IPS-NIHi7 (cell line): ENCODE measurements around the gene TNPO3.
"Not testable (repeated sequence)": the region's sequence is repeated elsewhere in the genome, so short reads cannot be mapped to it uniquely, and the experiment has no call there.

Experiments
- DNase-seq: peaks from one replicate; pipeline ENCODE4 v3.0.0; 2012; ENCODE audit warnings: mixed read lengths; ENCODE audit errors: extremely low spot score

The TNPO3 gene

DNA sequence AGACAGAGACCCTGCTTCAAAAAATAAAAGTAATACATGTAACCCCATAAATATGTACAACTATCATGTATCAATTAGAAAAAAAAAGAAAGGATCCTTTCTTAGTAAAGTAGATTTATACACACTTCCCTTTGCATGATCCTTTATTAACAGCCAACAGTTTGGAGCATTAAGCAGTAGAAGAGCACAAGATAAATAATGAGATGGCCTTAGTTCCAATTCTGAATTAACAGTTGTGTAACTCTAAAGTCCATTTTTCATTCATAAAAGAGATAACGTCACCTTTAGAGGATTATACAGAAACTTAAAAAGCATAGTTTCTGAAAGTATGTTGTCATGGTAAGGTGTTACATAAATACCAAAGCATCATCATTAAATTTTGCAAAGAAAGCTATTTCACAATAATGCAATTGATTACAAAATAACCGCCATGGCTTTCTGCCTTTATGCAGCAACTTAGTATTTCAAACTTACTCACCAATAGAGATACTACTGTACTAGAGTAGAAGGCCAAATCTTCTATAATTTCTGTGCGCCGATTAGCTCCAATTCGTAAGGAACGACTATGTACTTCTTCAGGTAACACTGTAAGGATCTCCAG lies 40.3 kb downstream of the TNPO3 start:
- no peak for DNase-seq

DNA sequence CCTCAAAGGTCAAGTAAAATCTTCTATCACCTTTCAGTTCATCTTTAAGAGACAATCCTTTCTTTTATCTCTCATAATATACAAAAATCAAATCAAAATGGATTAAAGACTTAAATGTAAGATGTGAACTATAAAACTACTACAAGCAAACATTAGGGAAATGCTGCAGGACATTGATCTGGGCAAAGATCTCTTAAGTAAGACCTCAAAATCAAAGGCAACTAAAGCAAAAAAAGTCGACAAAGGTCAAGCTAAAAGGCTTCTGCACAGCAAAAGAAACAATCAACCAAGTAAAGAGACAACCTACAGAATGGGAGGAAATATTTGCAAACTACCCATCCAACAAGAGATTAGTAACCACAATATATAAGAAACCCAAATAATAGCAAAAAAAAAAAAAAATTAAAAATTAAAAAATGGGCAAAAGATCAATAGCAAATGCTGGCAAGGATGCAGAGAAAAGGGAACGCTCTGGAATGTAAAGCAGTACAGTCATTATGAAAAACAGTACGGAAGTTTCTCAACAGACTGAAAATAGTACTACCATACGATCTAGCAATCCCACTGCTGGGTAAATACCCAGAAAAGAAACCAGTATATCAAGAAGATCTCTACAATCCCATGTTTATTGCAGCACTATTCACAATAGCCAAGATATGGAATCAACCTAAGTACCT lies 41.7 kb downstream of the TNPO3 start:
- DNase-seq = no peak

DNA sequence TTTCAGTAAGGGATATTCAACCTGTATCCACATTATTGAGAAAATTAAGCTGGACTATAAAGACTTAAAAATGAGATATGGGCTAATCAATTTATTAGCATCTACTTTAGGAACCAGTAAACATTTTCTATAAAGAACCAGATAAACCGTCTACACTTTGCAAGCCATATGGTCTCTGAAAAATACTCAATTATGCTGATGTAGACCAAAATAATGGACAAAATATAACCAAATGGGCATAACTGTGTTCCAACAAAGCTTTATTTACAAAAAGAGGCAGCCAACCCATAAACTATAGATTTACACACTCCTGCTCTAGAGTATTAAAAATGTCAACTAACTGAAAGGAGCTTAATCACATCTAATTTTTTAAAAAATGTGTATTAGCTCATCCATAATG lies 42.3 kb downstream of the TNPO3 start:
- DNase-seq = no peak

DNA sequence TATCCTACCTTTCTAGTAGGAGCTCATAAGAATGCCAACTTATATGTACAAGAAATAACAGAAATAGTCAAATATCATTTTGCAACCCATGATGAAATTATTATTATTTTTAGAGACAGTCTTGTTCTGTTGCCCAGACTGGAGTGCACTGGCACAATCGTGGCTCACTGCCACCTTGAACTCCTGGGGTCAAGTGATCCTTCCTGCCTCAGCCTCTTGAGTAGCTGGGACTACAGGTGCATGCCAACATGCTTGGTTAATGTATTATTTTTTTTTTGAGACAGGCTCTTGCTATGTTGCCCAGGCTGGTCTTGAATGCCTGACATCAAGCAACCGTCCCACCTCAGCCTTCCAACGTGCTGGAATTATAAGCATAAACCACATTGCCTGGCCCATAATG lies 44.8 kb downstream of the TNPO3 start:
- no peak for DNase-seq

DNA sequence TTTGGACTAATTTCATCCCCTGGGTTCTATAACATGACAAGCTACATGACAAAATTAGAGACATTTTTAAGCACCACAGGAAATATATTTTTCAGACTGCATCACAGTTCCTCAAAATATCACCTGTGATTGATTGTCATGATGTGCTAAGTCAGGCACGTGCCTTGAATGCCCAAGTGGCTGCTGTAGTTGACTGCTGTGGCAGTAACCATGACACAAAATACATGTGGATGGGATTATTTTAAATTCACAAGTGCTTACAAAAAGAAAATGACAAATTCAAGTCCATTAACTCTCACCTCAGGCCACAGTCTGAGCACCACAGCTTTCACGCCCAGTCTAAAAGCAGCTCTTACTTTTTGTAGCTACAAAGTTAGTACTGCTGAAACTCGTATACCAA lies 45.5 kb downstream of the TNPO3 start:
- DNase-seq = no peak

DNA sequence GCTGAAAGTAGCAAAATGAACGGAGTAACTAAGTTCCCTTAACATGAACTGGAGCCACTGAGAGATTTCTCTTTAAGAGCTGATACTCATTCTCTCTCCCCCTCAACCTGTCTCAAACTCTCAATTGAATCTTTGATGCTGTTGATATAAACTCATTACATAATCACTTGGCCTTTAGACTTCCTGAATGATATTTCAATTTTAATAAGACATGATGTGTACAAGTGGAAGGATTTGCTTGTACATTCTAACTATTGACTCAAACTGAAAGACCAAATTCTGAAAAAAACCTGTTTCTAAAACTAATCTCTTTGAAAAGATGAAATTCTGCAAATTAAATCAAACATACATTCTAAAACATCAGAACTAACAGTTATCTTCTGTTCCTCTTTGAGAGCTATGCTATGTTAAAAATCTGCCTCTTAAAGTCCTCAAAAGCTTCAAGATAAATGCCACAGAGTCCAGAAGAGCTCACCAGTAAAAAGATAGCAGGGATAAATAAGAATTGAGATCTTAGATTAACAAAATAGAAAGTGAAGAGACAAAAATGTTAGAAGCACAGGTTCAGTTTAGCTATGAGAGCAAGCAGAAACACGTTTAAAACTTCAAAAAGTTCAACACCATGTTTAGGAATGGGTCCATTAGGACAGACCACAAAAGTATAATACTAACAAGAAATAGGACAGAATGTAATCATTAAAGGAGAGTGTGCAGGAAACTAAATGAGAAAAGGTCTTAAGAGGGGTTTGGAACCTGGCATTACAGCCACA lies 46.1 kb downstream of the TNPO3 start:
- no peak for DNase-seq

DNA sequence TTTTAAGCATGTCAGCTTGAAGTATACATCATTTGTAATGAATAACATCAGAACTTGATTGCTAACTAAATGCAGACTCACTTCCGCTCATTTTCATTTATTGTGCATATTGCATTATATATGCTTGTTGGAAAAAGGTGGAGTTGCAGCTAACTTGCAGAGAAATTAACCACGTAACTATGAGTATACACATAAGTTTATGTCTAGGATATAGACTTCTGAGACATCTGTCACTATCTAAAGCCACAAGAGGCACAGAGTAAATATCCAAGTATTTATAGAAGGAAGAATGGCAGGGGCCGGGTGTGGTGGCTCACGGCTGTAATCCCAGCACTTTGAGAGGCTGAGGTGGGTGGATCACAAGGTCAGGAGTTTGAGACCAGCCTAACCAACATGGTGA lies 47.3 kb downstream of the TNPO3 start:
- DNase-seq = no peak

DNA sequence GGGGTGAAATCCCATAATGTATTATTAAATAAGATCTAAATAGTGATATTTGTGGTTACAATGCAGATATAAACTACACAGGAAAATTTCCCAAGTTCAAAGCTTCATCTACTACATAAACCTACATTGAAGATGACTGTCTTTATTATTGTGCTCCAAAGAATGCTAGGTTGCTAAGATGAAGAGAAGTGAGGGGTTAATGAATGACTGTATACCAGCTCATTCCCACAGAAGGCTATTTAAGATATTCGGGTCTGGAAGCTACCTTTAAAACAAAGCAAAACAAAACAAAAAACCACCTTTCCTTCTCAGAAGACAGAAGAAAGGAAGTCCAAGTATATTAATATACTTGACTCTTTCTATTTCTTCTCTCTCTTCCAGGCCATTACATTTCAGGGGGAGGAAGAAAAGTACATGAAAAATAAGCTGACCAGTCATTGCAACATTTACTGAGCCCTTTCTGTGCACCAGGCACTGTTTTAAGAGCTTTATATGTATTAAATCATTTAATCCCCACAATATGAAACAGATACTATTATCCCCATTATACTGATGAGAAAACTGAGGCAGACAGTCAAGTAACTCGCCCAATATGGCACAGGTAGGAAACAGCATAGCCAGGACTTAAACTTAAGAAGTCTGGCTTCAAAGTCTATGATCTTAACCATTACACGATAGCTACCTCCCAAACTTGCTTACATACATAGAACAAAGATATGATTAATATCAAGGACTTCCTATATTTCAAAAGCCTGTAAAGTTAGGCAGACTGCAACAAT lies 48.1 kb downstream of the TNPO3 start:
- no peak for DNase-seq

DNA sequence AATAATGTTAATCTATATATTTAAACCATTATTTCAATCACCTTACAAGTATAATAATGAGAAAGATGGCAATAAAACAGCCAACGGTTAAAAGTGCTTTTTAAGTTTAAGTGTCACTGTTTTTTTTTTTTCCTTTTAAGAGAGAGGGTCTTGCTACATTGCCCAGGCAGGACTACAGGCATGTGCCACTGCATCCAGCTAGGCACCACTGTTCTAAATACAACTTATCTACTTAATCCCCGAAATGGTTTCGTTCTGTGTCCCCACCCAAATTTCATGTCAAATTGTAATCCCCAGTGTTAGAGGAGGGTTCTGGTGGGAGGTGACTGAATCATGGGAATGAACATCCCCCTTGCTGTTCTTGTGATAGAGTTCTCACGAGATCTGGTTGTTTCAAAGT lies 49.7 kb downstream of the TNPO3 start:
- no peak for DNase-seq

DNA sequence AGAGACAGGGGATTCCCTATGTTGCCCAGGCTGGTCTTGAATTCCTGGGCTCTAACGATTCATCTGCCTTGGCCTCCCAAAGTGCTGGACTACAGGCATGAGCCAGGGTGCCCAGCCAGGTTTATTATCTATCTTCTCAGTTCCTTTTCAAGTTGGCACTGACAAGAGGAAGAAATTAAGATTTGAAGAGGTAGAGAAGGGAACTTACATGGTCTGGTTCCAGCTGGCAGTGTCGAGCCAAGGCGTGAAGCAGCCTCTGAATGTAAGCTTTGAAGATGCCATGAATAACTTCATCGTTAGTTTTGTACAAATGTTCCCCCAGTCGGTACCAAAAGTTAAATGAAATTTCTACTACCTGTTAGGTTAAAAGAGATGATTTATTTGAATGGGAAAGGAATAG lies 57.7 kb downstream of the TNPO3 start:
- DNase-seq = no peak

DNA sequence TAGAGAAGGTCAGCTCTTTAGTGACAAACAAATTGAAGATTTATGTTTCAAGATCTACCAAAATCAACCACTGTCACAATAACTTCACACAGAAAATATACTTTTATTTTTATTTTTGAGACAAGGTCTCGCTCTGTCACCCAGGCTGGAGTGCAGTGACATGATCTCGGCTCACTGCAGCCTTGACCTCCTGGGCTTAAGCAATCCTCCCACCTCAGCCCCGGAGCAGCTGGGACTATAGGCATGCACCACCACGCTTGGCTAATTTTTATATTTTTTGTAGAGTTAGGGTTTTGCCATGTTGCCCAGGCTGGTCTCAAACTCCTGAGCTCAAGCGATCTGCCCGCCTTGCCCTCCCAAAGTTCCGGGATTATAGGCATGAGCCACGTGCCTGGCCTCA lies 60.4 kb downstream of the TNPO3 start:
- DNase-seq = not testable (repeated sequence)

DNA sequence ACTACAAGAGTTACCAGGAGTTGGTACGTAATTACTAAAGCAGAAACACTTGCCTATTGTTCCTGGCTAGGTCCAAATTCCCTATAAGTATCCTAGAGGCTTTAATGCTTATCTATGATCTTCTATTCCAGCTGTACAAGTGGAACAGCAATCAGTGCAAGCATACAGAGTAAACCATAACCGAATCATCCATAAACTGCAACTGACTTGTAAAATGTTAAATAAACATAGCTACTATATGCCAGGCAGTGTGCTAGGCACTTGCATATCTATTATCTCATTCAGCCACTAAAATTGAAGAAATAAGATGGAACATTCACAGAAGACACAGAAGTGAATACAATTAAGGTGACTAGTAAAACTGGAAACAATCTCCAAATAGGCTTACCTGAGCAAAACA lies 61.5 kb downstream of the TNPO3 start:
- DNase-seq = no peak

DNA sequence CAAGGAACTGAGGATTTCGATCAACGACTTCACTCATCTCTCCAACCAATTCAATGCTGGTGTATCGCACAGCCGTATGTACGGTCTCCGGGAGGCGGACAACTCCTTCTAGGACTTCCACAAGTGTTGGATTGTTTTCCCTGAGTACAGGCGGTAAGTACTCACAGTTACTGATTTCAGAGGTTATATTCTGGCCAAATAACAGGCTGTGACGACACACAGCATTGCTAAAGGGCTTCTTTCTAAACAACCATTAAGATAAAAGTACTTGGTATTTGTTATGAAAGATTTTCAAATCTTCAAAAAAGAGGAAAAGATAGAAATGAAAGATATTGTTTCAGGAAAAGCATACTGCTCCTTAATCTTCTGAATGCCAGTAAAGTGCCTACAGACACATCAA lies 65.0 kb downstream of the TNPO3 start:
- no peak for DNase-seq

DNA sequence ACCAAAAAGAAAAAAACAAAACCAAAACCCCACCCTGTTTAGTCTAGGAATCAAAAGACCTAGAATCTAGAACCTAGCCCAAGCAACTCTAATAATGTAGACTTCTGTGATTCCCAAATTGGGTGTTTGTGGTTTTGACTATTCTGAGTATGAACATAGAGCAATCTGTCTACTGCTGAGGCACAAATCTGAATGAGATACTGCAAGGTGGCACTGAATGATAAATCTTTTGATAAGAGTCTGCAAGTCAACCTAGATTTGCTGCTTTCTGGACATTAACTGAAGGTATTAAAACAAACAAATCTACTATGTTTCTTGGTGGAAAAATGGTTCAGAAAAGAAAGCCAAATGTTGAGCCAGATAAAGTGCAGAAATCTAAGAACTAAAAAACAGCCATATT lies 66.5 kb downstream of the TNPO3 start:
- DNase-seq = no peak

DNA sequence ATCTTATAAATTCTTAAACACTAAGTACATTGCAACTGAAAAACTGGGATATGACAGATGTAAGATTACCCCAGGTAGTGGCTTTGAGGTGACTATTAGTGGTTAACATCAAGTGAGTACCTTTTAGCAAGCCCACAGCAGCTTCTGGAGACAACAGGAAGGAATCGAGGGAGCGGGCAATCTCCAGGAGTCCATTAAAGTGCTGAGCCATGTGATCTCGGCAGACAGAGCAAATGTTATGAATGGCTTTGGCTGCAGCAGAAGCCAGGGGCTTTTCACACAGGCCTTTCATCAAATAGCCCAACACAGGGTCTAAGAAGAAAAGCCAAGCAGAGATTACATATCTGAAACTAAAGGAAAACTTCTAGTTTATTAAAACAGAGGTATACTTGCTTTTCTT lies 68.3 kb downstream of the TNPO3 start:
- no peak for DNase-seq

DNA sequence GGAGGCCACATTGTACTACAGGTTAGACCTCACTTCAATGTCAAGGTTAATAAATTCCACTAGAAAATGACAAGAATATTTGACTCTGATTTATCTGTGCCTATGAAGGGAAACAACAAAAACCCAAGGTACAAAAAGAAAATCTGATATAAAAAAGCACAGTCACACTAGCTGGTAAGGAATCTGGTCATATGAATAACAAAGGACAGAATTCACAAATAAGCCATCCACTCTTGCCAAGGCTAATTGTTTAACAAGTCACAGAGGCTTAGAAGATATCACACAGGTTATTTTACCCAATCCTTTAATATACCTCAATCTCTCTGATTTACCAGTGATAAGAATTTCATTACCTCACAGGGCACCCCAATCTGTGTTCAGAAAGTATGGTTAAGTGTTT lies 69.3 kb downstream of the TNPO3 start:
- DNase-seq = no peak

DNA sequence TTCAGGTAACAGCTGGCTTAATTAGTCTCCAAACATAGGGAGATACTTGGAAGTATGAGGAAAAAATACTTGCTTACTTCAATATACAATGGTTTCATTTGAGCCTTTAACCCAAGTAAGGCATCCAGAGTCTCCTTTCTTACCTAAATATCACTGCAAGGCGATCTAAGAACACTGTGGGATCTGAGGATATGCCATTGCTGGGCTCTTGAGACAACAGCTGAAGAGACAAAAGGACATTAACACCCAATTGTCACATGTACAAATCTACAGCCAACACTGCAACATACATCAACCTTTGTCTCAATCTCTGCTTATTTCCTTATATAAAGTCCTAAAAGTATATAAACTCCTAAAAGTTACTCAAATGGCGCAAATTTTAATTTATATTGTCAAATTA lies 72.8 kb downstream of the TNPO3 start:
- DNase-seq = no peak

DNA sequence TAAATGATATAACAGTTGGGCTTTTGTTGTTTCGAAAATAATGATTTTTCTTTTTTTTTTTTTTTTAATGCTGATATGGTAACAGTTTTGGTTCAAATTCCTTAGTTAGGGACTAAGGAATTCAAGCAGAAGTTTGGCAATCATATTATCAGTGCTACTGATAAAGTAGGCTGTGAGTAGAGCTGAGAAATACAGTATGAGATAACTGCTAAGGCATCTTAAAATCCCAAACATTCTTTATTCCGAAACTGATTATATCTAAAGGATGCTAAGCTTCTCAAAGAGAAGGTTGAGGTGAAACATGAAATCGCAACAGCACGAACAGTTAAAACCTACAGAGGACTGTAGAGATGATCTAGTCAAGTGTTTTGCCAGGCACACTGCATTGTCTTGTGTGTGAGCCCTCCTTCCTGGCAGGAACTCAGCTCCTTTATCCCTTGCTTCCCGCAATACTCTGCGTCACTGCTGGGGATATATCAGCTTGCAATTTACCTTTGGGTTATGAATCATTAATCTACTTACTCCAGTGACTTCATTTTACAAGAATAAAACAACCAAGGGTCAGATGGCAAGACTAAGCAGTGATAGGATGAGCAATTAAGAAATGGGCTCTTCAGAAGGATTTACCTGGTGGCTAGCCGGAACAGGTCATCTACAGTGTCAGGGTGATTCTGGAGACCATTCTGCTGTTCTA lies 80.5 kb downstream of the TNPO3 start:
- no peak for DNase-seq

DNA sequence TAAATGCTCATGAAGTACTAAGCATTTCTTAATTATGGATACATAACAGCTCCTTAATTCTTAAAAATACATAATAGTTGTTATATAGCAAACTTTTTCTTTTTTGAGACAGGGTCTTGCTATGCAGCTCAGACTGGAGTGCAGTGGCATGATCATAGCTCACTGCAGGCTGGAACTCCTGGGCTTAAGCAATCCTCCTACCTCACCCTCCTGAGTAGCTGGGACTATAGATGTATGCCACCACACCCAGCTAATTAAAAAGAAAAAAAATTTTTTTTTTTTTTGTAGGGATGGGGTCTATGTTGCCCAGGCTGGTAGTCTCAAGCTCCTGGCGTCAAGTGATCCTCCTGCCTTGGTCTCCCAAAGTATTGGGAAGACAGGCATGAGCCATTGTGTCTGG lies 86.3 kb downstream of the TNPO3 start:
- DNase-seq = no peak

DNA sequence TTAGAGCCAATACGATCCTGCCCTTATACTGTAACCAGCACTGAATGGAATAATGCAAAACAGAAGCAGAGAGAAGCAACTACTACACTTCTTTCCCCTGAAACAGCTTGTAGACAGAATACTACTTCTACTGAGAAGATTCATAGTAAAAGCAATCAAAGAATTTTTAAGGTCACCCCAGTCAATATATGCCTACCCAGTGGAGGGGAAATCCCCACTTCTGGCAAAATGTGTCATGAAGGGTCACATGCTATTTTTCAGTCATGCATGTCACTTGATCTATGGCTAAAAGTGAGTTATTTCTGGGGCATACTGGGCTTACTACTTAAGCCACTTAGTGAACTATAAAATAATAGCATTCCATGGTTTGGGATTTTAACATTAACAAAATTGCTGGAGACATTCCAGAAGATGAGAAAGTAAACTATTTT lies 91.6 kb downstream of the TNPO3 start:
- no peak for DNase-seq

DNA sequence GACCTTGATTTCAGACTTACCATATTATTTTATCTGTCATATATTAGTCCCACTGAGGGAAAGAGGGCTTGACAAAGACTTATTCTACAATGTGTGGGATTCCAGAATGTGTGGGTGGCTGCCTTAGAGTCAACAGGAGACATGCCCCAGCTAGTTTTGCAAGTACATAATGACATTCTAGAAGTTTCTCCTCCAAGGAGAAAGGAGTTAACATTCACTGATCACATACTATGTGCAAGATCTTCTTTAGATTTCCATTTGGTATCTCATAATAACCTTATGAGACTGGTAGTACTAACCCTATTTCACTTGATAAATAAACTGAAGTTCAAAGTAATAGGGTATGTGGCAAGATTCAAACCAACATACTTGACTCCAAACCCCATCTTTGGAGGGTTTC lies 92.0 kb downstream of the TNPO3 start:
- DNase-seq = no peak
